Hepatocyte (in vitro differentiated cells): ENCODE results near the gene POLR1E.

Experiments used
- CTCF ChIP-seq: fragments of 200-600 bp; sonication (generic); IDR thresholded peaks from 2 replicates; pipeline ENCODE4 v1.5.1; 2016; ENCODE audit warnings: antibody characterized with exemption, mild to moderate bottlenecking; ENCODE audit not compliant: poor library complexity
- EZH2 ChIP-seq: fragments of 200-600 bp; sonication (generic); IDR thresholded peaks from 2 replicates; pipeline ENCODE4 v1.6.1; 2016; ENCODE audit warnings: antibody characterized with exemption, mild to moderate bottlenecking, borderline replicate concordance
- EZH2phosphoT487 ChIP-seq: fragments of 200-600 bp; sonication (generic); IDR thresholded peaks from one replicate; pipeline ENCODE4 v1.6.1; 2018; ENCODE audit warnings: antibody characterized with exemption, mild to moderate bottlenecking, low read depth, moderate library complexity; ENCODE audit not compliant: unreplicated experiment, severe bottlenecking

- TF ChIP-seq CTCF, result no peak
- TF ChIP-seq EZH2, result no peak
- no peak for TF ChIP-seq EZH2phosphoT487
Measured at GRCh38 chr9:37531699-37532098, 46.0 kb downstream of the POLR1E start.
